Right kidney (tissue), 9 donors: ENCODE data around the gene PDRG1.
A peak's percentile ranks its signal among the peaks of the same experiment; 100 is the strongest.

ENCODE experiments used
- DNase-seq: peaks from one replicate; pipeline ENCODE4 v3.0.0-alpha.2; 2016
- long read RNA-seq, 8 donors: transcript quantifications; one replicate each; lab custom pipeline, GENCODE V29; 2026

The PDRG1 gene
- long read RNA-seq, donor 1, transcript PDRG1-201 (5 exons, 1,998 nt), result major isoform, 27 of 27 reads
- long read RNA-seq, donor 1, partial matches to known transcripts, result 0 of 27 reads
- long read RNA-seq, donor 1, other reads (novel, unspliced or antisense), result 0 of 27 reads
- long read RNA-seq, donor 2, transcript PDRG1-201 (5 exons, 1,998 nt), result major isoform, 8 of 8 reads
- long read RNA-seq, donor 2, partial matches to known transcripts, result 0 of 8 reads
- long read RNA-seq, donor 2, other reads (novel, unspliced or antisense), result 0 of 8 reads
- long read RNA-seq, donor 3, transcript PDRG1-201 (5 exons, 1,998 nt), result major isoform, 12 of 12 reads
- long read RNA-seq, donor 3, partial matches to known transcripts, result 0 of 12 reads
- long read RNA-seq, donor 3, other reads (novel, unspliced or antisense), result 0 of 12 reads
- long read RNA-seq, donor 4, transcript PDRG1-201 (5 exons, 1,998 nt), result major isoform, 22 of 22 reads
- long read RNA-seq, donor 4, partial matches to known transcripts, result 0 of 22 reads
- long read RNA-seq, donor 4, other reads (novel, unspliced or antisense), result 0 of 22 reads
- long read RNA-seq, donor 5, transcript PDRG1-201 (5 exons, 1,998 nt), result major isoform, 11 of 11 reads
- long read RNA-seq, donor 5, partial matches to known transcripts, result 0 of 11 reads
- long read RNA-seq, donor 5, other reads (novel, unspliced or antisense), result 0 of 11 reads
- long read RNA-seq, donor 6, transcript PDRG1-201 (5 exons, 1,998 nt), result major isoform, 16 of 16 reads
- long read RNA-seq, donor 6, partial matches to known transcripts, result 0 of 16 reads
- long read RNA-seq, donor 6, other reads (novel, unspliced or antisense), result 0 of 16 reads
- long read RNA-seq, donor 7, transcript PDRG1-201 (5 exons, 1,998 nt), result major isoform, 21 of 21 reads
- long read RNA-seq, donor 7, partial matches to known transcripts, result 0 of 21 reads
- long read RNA-seq, donor 7, other reads (novel, unspliced or antisense), result 0 of 21 reads
- long read RNA-seq, donor 8, transcript PDRG1-201 (5 exons, 1,998 nt), result major isoform, 19 of 19 reads
- long read RNA-seq, donor 8, partial matches to known transcripts, result 0 of 19 reads
- long read RNA-seq, donor 8, other reads (novel, unspliced or antisense), result 0 of 19 reads

DNA sequence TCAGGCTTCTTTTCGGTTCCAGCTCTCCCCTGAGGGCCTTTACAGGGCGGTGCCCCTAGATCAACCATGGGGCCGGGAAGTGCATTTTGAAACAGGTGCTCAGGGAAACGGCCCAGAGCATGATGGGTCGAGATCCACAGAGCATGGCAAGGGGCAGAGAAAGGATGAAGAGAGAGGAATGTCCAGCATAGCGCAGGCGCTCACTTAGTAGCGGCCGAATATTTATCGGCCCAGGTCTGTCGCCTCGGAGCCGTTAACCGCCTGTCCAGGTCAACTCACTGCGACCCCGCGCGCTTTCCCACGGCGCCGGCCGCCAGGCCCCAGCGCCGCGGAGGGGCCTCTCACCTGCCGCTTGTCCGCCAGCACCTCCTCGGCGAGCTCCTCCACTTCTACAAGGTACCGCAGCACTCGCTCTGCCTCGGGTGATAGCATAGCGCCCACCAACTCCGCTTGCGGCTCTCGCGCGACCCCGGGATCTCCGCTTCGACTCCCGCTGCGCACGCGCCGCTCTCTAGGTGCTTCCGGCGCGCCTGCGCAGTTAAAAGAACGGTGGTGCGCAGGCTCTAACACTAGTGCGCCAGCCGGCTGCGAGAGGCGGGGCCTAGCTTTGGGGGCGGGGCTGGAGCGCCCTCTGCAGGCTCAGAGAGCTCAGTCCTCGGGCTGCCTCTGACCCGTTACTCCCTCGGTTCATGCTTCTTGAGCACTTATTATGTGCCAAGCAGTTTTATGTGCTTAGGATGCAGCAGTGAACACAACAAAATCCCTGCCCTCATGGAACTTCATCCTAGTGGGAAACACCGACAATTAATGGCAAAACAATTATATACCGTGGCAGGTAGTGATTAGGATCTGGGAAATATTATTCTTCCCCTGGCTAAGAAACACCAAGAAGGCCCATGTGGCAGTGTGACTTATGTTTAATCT lies at the start of gene PDRG1:
TSS of gene PDRG1 (minus strand) at position 517 of the 924 bp plus-strand sequence. CDS start at position 432, 85 bp downstream.
- DNase-seq, result peak; percentile 91

DNA sequence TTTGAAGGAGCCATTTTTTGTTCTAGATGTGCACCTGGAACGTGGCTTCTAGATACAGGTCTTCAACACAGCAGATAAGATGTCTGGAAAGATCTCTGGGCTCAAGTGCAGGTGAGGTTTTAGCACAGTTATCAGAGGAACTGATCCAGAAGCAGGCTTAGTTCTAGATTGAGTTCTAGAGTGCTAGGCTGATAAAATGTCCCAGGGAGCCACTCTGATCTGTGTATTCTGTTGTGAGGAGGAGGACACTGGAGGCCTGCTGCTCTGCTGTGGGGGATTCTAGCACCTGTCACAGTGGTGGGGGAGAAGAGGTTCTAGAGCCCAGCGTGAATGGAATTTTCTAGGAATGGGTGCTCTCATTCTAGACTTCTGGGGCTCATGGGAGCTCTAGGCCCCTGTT lies 46.4 kb upstream of the PDRG1 start:
- no peak for DNase-seq

GRCh38 chr20:31996996-31997395 lies 45.1 kb upstream of the PDRG1 start:
- no peak for DNase-seq

GRCh38 chr20:31992086-31992485 lies 40.2 kb upstream of the PDRG1 start:
- DNase-seq, result no peak

- DNase-seq, result no peak
Measured at GRCh38 chr20:31991339-31991705, 39.5 kb upstream of the PDRG1 start.

DNA sequence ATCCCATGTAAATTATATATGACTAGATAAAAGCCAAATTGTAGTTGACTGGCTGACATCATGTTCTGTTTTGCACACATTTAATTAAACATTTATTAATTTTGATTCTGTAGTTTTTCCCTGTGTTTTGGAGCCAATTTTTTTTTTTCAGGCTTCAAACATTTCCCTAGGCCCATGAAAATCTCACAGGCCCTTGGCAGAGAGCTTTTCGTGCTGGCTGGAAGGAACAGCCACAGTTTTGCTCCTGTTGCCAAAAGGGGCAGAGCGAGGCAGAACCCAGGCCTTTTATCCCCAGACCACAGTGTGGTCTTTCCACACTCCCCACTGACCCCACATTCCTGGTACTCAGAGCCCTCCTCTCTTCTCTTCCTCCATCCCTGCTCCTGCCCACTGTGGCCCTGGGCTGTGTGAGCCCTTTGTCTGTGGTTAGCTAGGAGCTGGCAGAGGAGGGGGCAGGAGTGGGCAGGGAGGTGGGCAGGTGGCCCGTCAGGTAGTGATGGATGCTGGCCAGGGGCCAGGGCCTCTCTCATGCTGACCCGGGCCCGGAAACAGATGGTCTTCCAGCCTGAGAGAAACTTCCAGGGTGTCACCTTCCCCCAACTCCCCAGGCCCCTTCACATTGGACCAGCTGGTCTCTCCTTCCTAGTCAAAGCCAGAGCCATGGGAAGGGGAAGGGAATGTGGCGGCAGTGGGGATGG lies 38.9 kb upstream of the PDRG1 start:
- DNase-seq, result no peak

DNA sequence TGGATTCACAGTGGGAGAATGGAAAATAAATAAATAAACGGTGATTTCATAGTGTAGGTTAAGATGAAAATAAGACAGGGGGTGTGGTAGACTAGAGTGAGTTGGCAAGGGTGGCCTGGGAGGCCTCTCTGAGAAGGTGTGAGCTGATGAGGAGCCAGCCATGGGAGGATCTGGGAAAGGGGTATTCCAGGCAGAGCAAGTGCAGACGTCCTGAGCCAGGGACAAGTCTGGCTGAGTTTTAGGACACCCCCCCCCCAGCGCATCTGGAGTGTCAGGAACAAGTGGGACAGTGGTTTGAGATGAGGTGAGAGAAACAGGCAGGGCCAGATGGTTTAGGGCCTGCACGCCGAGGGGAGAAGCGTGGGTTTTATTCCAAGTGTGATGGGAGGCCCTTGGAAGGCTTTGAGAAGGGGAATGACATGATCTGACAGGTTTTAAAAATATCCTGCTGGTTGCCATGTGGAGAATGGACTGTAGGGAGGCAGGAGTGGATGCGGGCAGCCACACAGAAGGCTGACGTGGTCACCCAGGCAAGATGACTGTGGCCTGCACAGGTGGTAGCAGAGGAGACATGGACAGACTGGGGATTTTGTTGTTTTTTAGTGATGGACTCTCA lies 37.3 kb upstream of the PDRG1 start:
- DNase-seq, result no peak

GRCh38 chr20:31988430-31989015 lies 36.7 kb upstream of the PDRG1 start:
- DNase-seq, result no peak

- DNase-seq, result no peak
Measured at GRCh38 chr20:31987744-31988143, 35.9 kb upstream of the PDRG1 start.

DNA sequence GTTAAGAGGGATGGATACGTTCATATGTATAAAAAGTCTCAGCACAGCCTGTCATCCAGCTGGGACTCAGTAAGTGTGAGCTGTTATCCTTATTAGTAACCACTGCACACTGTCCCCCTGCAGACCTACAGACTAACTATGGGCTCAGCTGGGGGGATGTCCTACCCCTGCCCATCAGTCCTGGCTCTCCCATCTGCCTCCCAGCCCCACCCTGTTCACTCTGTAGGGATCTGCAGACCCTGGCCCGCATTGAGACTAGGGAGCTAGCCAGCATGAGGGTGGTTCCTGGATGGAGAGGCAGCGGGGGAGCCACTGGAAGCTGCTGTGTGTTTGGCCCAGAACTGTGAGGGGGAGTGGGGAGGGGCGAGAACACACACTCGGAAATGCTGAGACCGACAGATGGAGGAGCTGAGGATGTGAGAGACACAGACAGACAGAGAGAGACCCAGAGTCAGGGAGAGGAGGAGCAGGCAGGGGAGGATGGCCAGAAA lies 33.2 kb upstream of the PDRG1 start:
- DNase-seq, result no peak

DNA sequence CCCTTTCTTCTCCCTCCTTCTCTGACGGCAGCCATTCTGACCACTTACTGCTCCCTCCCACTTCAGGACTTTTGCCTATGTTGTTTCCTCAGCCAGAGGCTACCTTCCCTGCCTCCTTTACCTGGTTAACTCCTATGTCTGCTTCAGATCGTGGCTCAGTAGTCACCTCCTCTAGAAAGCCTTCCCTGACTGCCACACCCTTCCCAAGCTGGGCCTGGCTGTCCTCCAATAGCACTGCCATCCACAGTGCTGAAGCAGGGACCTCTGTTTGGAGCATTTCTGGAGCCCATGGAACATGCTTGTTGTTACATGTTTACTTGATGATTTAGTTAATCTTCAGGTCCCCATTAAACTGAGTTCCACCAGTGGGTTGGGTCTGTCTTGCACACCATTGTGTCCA lies 29.9 kb upstream of the PDRG1 start:
- no peak for DNase-seq

GRCh38 chr20:31979713-31980426 lies 28.0 kb upstream of the PDRG1 start:
- no peak for DNase-seq

DNA sequence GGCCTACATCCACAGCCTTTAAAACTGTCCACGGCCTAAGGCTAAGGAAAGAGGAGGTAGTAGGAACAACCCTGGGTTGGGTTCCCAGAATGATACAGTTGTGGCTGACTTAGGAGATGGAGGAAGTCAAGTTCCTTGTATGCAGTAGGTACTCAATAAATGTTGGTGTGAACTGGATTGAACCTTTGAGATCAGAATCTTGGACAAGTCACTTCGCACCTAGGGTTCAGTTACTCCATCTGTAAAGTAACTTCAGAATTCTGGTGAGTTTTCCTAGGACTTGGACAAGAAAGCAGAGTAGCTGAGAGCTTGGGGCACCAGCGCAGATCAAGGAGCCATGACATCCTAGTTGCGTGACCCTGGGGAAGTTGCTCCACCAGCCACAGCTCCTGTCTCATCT lies 25.2 kb upstream of the PDRG1 start:
- no peak for DNase-seq

GRCh38 chr20:31975874-31976273 lies 24.0 kb upstream of the PDRG1 start:
- DNase-seq, result no peak

DNA sequence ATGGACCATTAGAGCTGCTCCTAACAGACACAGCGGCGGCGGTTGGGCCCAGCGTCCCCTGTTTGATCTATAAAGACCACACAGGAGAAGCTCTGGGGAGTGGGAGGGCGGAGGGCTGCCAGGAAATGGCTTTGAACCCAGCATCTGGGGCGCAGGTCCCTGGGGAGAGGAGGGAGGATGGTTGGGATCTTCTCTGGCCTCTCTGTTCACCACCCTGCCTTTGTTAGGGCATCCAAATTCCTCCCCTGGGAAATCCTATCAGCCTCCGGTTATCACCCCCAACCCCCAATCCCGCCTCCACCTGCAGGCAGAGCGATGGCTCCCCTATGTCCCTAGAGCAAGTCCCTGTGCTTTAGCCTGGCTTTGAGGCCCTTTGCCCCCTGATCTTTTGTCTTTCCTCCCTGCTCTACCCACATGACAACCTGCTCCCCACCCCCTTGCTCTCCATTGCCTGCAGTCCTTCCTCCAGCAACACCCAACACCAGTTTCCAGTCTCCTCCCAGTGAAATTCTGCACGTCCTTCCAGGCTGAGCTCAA lies 23.2 kb upstream of the PDRG1 start:
- peak; percentile 46 for DNase-seq

DNA sequence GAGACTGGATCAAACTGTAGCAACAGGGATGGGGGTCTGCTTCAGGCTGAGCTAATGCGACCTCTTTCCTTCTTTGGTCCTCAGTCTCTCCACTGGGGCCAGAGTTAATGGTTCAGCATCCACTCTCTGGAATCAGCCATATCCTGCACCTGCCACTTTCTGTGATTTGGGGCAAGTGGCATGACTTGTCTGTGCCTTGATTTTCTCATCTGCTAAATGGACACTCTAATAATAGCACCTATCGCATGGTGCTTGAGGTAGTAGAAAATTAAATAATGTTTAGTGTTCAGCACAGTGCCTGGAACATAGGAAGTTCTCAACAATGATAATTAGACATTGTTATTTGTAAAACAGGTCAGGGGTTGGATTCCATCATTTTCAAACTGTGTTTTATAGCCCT lies 22.4 kb upstream of the PDRG1 start:
- no peak for DNase-seq

DNA sequence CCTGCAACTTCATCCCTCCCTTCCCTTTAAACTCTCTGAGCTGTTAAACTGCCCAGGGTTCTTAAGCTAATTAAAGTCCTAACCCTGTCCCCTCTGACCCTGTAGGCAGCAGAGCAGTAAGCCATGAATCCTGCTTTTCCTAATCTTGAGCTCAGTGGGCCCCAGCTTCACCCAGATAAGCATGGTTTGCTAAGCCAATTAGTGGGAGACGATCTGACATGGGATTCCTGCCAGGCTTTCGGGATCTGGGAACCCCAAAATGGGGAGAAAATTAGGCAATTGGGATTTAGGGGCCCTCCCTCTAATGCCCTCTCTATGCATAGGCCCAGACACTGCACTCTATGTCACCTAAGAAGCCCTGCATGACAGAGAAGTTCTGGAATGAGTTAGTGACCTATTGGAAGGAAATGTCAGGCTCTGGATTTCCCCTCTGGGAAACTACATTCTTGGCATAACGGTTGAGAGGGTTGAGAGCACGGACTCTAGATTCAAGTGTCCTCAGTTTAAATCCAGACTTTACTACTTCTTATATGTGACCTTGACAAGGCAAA lies 20.7 kb upstream of the PDRG1 start:
- peak; percentile 24 for DNase-seq

DNA sequence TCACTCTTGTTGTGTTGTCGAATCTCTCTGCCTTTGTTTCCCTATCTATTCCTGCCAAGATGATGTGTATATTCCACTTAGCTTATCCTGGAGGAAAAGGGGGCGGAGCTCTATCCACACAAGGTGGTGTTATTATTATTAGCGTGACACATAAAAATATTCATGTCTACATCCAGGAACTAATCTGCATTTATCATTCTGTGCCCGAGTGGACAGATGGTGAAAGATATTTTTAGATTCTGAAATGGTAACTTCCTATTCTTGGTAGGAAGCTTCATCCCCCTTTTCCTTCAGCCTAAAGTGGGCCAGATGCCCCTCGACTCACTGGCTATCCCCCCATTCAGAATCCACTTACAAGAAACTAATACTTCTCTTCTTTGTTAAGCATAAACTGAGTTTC lies 18.1 kb upstream of the PDRG1 start:
- DNase-seq, result no peak
